IPS DF 19.7 (cell line): Measurements from ENCODE around the gene F7.

Source experiments
- DNase-seq: peaks from one replicate; pipeline ENCODE4 v3.0.0-alpha.2; 2013; ENCODE audit warnings: low read depth, low spot score

F7 gene

DNA sequence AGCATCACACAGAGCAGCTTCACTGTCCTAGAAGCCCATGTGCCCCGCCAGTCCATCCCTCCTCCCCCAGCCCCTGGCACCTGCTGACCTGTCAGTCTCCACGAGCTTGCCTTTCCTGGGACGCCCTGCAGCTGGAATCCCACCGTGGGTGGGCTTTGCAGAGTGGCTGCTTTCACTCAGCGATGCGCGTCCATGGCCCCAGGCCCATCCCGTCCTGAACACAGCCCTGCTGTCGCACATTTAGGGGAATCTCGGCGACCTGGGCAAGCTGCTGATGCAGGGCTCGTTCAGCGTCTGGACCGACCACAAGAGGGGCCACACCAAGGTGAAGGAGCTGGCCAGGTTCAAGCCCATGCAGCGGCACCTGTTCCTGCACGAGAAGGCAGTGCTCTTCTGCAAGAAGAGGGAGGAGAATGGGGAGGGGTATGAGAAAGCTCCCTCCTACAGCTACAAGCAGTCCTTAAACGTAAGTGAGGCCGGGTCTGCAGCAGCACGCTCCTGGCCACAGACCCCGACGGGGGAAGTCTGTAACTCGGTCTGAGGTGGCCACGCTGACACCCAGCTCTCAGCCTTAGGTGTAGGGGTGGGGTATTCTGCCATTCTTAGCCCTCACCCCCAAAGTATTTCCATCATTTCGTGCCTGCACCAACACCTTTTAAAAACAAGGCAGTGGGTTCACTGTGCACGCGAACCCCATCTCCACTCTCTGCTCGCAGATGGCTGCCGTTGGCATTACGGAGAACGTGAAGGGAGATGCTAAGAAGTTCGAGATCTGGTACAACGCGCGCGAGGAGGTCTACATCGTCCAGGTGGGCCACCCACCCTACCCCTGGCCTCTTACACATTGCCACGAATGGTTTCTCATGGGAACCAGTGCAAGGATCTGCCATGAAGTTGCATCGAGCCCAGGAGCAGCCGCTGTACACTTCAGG, 18.3 kb upstream of the F7 start:
- no peak for DNase-seq

GRCh38 chr13:113087923-113088690, 17.5 kb upstream of the F7 start:
- DNase-seq: no peak

DNA sequence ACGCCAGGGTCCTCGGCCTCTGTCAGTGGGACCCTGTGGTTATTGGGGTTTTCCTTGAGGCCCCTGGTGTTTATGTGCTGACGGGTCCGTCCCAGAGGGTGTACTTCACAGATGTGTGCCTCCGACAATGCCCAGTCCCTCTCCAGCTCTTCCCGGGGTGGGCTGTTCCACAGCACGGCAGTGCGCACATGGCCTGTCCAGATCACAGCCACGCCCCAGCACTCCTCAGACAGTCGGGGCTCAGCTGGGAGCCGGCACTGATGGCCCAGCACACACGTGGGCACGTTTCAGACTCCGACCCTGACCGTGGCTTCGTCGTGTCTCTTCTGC, 16.9 kb upstream of the F7 start:
- no peak for DNase-seq

DNA sequence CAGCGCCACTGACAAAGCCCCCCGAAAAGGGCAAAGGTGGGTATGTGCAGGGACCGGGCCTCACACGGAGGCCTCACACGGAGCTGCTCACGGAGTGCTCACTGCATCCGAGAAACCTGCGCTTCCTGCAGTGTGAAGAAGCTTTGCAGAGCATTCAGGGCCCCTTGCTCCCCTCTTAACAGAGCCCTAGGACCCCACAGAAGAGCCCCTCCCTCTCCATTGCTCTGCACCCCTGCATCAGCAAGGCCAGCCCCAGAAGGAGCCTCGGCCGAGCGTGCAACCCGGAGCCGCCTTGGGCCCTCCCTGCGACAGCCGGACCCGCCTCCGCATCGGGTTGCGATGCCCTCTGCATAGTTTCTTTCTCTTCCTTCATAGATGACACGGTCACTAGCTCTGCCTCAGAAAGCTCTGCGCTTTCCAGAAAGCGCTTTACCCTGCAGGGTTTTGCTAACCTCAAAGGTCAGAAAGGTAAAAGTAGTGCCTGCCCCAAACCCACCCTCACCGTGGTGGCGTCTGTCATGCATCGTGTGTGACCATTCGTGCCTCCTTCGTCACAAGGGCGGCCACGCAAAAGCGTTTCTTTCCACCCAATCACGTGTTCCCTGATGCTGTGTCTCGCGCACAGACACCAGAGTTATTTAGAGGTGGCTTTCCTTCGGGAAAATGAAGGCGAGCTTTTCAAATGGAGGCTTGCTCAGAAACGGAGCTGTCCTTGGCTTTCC, 15.7 kb upstream of the F7 start:
- DNase-seq: no peak

GRCh38 chr13:113090415-113090770, 15.2 kb upstream of the F7 start:
- DNase-seq: no peak

GRCh38 chr13:113090806-113091205, 14.8 kb upstream of the F7 start:
- DNase-seq: no peak

DNA sequence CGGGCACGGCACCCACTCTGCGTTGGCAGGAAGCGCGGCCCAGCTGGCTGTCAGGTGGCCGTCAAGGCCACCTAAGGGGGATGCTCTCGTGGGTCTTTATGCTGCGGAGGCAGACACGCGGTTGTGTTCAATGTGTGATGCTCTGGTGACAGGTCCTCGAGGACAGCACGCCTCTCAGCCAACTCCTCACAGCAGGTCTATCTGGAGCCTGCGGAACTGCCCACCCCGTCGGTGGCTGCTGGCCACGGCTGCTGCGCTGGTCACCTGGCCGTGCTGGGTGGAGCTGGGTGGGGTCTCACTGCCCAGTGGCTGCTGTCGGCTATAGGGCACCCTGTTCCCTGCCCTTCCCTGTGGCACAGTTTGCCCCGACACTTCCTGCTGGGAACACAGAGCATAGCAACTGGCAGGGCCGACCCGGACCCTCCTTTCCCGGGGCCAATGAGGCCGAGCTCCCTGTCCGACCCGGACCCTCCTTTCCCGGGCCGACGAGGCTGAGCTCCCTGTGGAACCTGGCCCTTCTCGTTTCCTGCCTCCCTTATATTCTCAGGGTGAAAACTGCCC, 14.3 kb upstream of the F7 start:
- no peak for DNase-seq

GRCh38 chr13:113091891-113092775, 13.5 kb upstream of the F7 start:
- DNase-seq: no peak

DNA sequence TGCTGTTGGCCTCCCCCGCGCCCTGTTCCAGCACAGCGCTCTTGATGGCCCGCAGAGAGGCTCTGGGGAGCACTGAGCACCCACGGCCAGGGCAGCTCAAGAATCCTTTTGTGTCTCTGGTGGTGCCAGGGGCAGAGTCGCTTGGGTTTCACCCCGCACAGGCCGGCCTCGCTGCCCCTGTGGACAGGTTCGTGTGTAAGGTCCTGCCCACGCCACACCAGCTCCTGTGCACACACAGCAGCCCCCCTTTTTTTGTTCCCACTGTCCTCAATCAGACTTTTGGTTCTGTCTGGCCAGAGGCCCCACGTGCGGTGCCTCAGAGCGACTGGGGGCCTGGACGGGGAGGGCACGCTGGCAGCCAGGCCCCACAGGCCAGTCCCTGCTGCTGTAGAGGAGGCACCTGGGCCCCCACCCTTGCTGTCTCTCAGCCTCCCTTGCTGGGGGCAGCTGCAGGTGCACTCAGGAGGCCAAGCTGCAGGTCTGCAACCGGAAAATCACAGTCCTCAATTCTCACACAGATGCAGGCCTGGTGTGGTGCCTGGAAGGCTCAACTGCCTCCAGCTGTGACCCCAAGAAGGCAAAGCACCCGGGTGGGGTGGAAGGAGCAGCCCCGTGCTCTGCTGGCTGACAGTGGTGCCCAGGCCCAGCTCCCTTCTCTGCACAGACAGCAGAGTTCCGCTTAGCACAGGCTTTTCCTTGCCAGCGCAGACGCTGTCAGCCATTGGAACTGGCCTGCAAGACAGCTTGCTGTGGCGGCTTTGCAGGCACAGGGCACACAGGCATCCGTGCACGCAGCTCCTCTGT, 12.6 kb upstream of the F7 start:
- no peak for DNase-seq

DNA sequence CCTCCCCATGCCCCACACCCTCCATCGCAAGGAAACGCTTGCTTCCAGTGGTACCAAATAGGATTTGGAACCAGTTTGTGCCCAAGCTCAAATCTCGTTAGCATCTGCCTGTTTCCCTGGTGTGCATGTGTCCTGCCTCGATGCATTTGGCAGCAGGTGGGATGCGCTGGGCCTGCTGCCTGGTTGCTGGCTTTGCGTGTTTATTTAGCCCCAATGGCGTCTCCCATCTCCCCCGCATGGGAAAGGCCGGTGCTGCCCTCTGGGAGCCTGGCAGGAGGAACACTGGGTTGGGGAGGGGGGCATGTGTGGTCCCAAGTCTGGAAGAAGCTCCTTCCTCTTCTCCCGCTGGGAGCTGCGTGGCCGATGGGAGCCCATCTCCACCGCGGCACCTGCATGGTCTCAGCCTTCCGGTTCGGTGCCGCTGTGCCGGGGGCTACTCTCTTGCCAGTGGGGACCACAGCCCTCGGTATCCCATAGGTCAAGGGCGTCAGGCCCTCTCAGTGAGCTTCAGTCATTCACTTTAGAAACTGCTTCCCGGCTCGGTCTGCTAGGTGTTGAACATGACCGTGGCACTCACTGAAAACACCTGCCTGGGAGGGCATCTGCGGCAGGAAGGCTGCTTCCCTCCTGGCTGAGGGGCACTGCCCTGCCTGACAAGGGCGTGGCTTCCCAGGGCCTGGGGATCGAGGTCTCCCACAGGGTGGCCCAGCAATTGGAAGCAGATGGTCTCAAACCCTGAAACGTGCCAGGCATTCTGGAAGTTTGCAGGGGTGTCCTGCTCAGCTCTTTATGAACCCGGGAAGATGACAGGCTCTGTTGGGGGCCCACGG, 11.8 kb upstream of the F7 start:
- no peak for DNase-seq

DNA sequence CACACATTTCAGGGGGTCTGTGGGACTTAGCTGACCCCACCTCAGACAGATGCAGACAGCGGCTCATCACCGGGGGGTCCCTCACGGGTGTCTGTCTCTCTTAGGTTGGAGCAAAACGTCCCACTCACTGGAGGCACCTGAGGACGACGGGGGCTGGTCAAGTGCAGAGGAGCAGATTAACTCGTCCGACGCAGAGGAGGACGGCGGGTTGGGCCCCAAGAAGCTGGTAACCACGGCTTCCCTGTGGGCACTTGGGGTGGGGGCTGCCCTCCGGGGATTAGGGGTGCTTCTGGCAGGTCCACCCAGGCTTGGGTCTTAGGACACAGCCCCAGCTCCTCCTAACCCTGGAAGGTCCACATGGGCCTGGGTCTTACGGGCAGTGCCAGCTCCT, 11.2 kb upstream of the F7 start:
- DNase-seq: no peak

DNA sequence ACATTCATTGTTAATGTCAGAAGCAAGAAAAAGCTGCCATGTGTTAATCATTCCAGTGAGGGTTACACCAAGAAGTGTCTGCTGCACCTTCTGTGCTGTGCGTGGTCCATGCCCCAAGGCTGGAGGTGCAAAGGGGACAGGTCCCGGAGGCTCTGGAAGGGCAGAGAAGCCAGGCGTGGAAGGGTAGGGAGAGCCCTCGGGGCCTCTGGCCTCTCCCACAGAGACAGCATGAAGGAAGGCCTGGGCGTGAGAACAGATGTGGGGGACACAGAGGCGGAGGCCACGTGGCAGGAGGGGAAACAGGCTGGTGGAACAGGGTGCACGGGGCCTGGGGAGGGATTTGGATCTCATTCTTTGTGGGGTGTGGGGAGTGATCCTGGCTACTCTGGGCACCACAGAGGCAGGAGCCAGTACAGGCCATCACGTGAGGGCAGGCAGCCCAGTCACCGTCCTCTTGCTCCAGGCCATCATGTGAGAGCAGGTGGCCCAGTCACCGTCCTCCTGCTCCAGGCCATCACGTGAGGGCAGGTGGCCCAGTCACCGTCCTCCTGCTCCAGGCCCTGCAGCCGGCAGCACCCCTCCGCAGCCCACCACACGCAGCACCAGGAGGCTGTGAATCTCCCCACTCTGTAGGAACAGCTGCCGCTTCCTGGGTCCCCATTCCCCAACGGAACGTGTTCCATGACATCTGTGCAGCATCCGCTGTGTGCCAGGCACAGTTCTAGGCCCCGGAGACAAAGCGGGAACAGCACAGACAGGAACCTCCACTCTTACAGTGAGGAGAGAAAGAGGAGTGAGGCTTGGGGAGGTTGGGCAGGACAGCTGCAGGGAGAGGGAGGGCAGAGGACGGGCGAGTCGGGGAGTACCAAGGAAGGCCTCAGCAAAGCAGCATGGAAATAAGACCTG, 10.2 kb upstream of the F7 start:
- DNase-seq: no peak

GRCh38 chr13:113096052-113096744, 9.4 kb upstream of the F7 start:
- no peak for DNase-seq

DNA sequence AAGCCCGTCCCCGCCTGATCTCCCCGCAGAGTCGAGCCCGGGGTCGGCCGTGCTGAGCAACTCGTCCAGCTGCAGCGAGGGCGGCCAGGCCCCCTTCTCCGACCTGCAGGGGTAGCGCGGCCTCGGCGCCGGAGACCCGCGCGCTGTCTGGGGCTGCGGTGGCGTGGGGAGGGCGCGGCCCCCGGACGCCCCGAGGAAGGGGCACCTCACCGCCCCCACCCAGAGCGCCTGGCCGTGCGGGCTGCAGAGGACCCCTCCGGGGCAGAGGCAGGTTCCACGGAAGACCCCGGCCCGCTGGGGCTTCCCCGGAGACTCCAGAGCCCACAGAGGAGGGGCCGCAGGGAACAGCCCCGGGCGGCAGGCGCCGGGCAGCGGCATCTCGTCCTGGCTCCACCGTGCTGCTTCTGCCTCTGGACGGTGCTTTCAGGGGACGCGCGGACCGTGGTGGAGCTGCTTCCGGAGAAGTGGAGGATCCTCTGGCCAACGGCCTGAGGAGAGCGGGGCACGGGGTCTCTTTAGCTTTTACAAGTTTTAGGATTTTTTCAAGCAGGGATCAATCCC, 8.8 kb upstream of the F7 start:
- DNase-seq: no peak

DNA sequence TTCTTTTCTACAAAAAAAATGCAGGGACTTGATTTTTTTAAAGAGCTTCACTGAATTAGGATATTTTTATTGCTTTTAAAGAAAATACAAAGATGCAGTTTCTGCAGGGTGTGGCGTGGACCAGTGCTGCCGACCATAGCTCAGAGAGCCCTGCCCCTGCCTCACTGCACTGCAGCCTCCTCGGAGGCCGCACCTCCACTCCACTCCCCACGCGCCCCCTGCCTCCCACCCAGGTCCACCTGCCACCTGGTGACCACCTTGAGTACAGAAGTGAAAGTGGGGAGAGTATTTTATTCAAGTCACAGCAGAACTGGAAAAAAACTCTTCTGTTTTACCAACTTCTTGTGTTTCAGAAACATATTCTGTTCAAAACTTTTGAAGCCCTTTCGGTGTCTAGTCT, 7.9 kb upstream of the F7 start:
- DNase-seq: no peak

GRCh38 chr13:113098162-113098732, 7.3 kb upstream of the F7 start:
- DNase-seq: no peak

GRCh38 chr13:113099142-113099541, 6.4 kb upstream of the F7 start:
- no peak for DNase-seq
